GM18499 (cell line): ENCODE measurements around the gene GREB1.

ENCODE experiments used
- ATAC-seq: cut with Tn5 transposase; IDR thresholded peaks from one replicate; pipeline ENCODE4 v1.9.1; 2021; ENCODE audit warnings: moderate number of reproducible peaks; ENCODE audit not compliant: insufficient read depth, unreplicated experiment

Gene GREB1

GRCh38 chr2:11677136-11678055 is 143.6 kb downstream of the GREB1 start:
- ATAC-seq: no peak

- no peak for ATAC-seq
Observed at GRCh38 chr2:11678306-11678960, 144.6 kb downstream of the GREB1 start.

GRCh38 chr2:11679016-11679415 is 145.2 kb downstream of the GREB1 start:
- ATAC-seq: no peak

GRCh38 chr2:11679486-11680181 is 145.8 kb downstream of the GREB1 start:
- no peak for ATAC-seq

GRCh38 chr2:11680182-11680900 is 146.5 kb downstream of the GREB1 start:
- ATAC-seq: no peak

GRCh38 chr2:11680901-11681721 is 147.3 kb downstream of the GREB1 start:
- no peak for ATAC-seq

GRCh38 chr2:11681722-11682589 is 148.1 kb downstream of the GREB1 start:
- ATAC-seq: no peak

GRCh38 chr2:11682590-11682915 is 148.7 kb downstream of the GREB1 start:
- no peak for ATAC-seq

GRCh38 chr2:11683476-11683875 is 149.6 kb downstream of the GREB1 start:
- ATAC-seq: no peak

GRCh38 chr2:11683966-11684365 is 150.1 kb downstream of the GREB1 start:
- ATAC-seq: no peak

- ATAC-seq: no peak
Observed at GRCh38 chr2:11684894-11685460, 151.1 kb downstream of the GREB1 start.

- ATAC-seq: no peak
Observed at GRCh38 chr2:11685906-11686470, 152.1 kb downstream of the GREB1 start.

- ATAC-seq: no peak
Observed at GRCh38 chr2:11687736-11688135, 153.9 kb downstream of the GREB1 start.

- ATAC-seq: peak; percentile 64
Observed at GRCh38 chr2:11688222-11689069, 154.6 kb downstream of the GREB1 start.

GRCh38 chr2:11691076-11691660 is 157.3 kb downstream of the GREB1 start:
- ATAC-seq: no peak
